RWPE2 (cell line): Measurements from ENCODE around the gene CDC16.

Experiments used
- ATAC-seq: fragments of 200-7000 bp; cut with Tn5 transposase; 3 replicates; pipeline ENCODE4 v1.9.1; 2021; ENCODE audit warnings: low read depth
- DNase-seq: peaks from one replicate; pipeline ENCODE4 v3.0.0-alpha.2; 2020; ENCODE audit warnings: low spot score
- H3K27ac ChIP-seq: fragments of 450-650 bp; 2 replicates; pipeline ENCODE4 v1.5.1; 2017; ENCODE audit warnings: mild to moderate bottlenecking; ENCODE audit not compliant: poor library complexity, severe bottlenecking
- H3K27me3 ChIP-seq: fragments of 250-450 bp; sonication (Bioruptor Pico); 2 replicates; pipeline ENCODE4 v1.5.1; 2021; ENCODE audit warnings: mild to moderate bottlenecking, moderate library complexity; ENCODE audit not compliant: insufficient read depth, poor library complexity, severe bottlenecking
- H3K36me3 ChIP-seq: fragments of 250-450 bp; sonication (Bioruptor Pico); 2 replicates; pipeline ENCODE4 v1.5.1; 2020; ENCODE audit warnings: low read depth, mild to moderate bottlenecking, moderate library complexity
- H3K4me1 ChIP-seq: fragments of 250-450 bp; sonication (Bioruptor Pico); 2 replicates; pipeline ENCODE4 v1.5.1; 2021; ENCODE audit warnings: mild to moderate bottlenecking, moderate library complexity; ENCODE audit not compliant: insufficient read depth, poor library complexity, severe bottlenecking
- H3K4me3 ChIP-seq: fragments of 250-450 bp; sonication (Bioruptor Pico); 2 replicates; pipeline ENCODE4 v1.5.1; 2021; ENCODE audit warnings: mild to moderate bottlenecking, moderate library complexity; ENCODE audit not compliant: severe bottlenecking
- H3K9me3 ChIP-seq: fragments of 250-450 bp; sonication (Bioruptor Pico); 2 replicates; pipeline ENCODE4 v1.5.1; 2021; ENCODE audit warnings: mild to moderate bottlenecking, moderate library complexity; ENCODE audit not compliant: severe bottlenecking
- CTCF ChIP-seq: fragments of 450-650 bp; IDR thresholded peaks from one replicate; pipeline ENCODE4 v1.5.1; 2017; ENCODE audit warnings: mild to moderate bottlenecking, moderate library complexity; ENCODE audit not compliant: poor library complexity, severe bottlenecking

The CDC16 gene

GRCh38 chr13:114234645-114235421, at the start of gene CDC16:
TSS of gene CDC16 (plus strand) at chr13:114234897. CDS start at chr13:114235085, 188 bp downstream.
- H3K36me3 ChIP-seq, result peaks cover 32% of the 10 kb centered on the region
- no peak for TF ChIP-seq CTCF
- peak within 1 kb of the TSS; percentile 83 for H3K4me3 ChIP-seq
- DNase-seq, result peak; percentile 95
- no peaks in the 10 kb centered on the region for H3K27me3 ChIP-seq
- H3K27ac ChIP-seq, result peak within 1 kb of the TSS; percentile 57
- peaks cover 10% of the 10 kb centered on the region for H3K4me1 ChIP-seq
- ATAC-seq, result peak; percentile 93
- H3K9me3 ChIP-seq, result no peaks in the 10 kb centered on the region

- no peaks in the 10 kb centered on the region for H3K9me3 ChIP-seq
- no peak for DNase-seq
- no peak for TF ChIP-seq CTCF
- H3K27ac ChIP-seq, result no peak overlapping the region
- H3K27me3 ChIP-seq, result no peaks in the 10 kb centered on the region
- no peaks in the 10 kb centered on the region for H3K36me3 ChIP-seq
- no peak overlapping the region for H3K4me3 ChIP-seq
- no peaks in the 10 kb centered on the region for H3K4me1 ChIP-seq
- ATAC-seq, result no peak
Measured at GRCh38 chr13:114185182-114185971, 49.3 kb upstream of the CDC16 start.

GRCh38 chr13:114194853-114195252, 39.8 kb upstream of the CDC16 start:
- Histone ChIP-seq H3K27me3 (peaks cover 7% of the 10 kb centered on the region), H3K27ac (no peak overlapping the region), H3K4me1 (no peaks in the 10 kb centered on the region), H3K4me3 (no peak overlapping the region), H3K36me3 (no peaks in the 10 kb centered on the region), H3K9me3 (no peaks in the 10 kb centered on the region)
- no peak for DNase-seq
- no peak for ATAC-seq
- TF ChIP-seq CTCF, result no peak

DNA sequence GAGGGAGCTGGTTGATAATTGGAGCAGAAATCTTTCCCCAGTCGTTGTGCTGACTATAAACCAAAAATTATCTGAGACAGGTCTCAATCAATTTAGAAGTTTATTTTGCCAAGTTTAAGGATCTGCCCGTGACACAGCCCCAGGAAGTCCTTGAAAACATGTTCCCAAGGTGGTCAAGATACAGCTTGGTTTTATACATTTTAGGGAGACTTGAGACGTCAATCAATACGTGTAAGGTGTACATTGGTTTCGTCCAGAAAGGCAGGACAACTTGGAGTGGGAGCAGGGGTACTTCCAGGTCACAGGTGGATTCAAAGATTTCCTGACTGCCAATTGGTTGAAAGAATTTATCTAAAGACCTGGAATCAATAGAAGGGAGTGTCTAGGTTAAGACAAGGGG, 38.1 kb upstream of the CDC16 start:
- TF ChIP-seq CTCF, result no peak
- Histone ChIP-seq H3K4me1 (no peaks in the 10 kb centered on the region), H3K9me3 (no peaks in the 10 kb centered on the region), H3K27ac (no peak overlapping the region), H3K27me3 (peaks cover 23% of the 10 kb centered on the region), H3K36me3 (no peaks in the 10 kb centered on the region), H3K4me3 (no peak overlapping the region)
- no peak for DNase-seq
- ATAC-seq, result no peak
